DOHH2 (cell line): ENCODE results near the gene GJA4.

ENCODE experiments used
- H3F3A ChIP-seq: fragments of 200-600 bp; sonication (generic), shearing (Covaris generic); 2 replicates; pipeline ENCODE4 v1.6.0; 2016; ENCODE audit warnings: antibody characterized with exemption, mild to moderate bottlenecking; ENCODE audit not compliant: control insufficient read depth, insufficient read depth
- H3K27ac ChIP-seq: fragments of 200-600 bp; sonication (generic); 2 replicates; pipeline ENCODE4 v1.5.1; 2014; ENCODE audit warnings: low read depth, mild to moderate bottlenecking, low read length, moderate library complexity
- H3K27me3 ChIP-seq: fragments of 200-600 bp; sonication (generic); 2 replicates; pipeline ENCODE4 v1.6.1; 2014; ENCODE audit warnings: mild to moderate bottlenecking, low read length, mixed read lengths; ENCODE audit not compliant: control insufficient read depth
- H3K36me3 ChIP-seq: fragments of 200-600 bp; sonication (generic); 2 replicates; pipeline ENCODE4 v1.6.1; 2014; ENCODE audit warnings: mild to moderate bottlenecking, low read length, moderate library complexity, mixed read lengths; ENCODE audit not compliant: control insufficient read depth
- H3K4me1 ChIP-seq: fragments of 200-600 bp; sonication (generic); 2 replicates; pipeline ENCODE4 v1.6.1; 2014; ENCODE audit warnings: mild to moderate bottlenecking, low read length, mixed read lengths; ENCODE audit not compliant: control insufficient read depth
- H3K4me2 ChIP-seq: fragments of 200-600 bp; sonication (generic); 2 replicates; pipeline ENCODE4 v1.6.0; 2014; ENCODE audit warnings: mild to moderate bottlenecking, low read length, moderate library complexity
- H3K4me3 ChIP-seq: fragments of 200-600 bp; sonication (generic); 2 replicates; pipeline ENCODE4 v1.5.1; 2014; ENCODE audit warnings: mild to moderate bottlenecking, low read length, mixed read lengths
- H3K79me2 ChIP-seq: fragments of 200-600 bp; sonication (generic); 2 replicates; pipeline ENCODE4 v1.6.1; 2014; ENCODE audit warnings: mild to moderate bottlenecking, low read length, mixed read lengths; ENCODE audit not compliant: control insufficient read depth
- H3K9me2 ChIP-seq: fragments of 200-600 bp; sonication (generic); replicated peaks from 2 replicates; pipeline ENCODE4 v1.6.1; 2014; ENCODE audit warnings: mild to moderate bottlenecking, low read length, mixed read lengths; ENCODE audit not compliant: control insufficient read depth
- H3K9me3 ChIP-seq: fragments of 200-600 bp; sonication (generic); 2 replicates; pipeline ENCODE4 v1.6.1; 2014; ENCODE audit warnings: antibody characterized with exemption, low read length, mixed read lengths; ENCODE audit not compliant: control insufficient read depth, insufficient read depth
- H4K20me1 ChIP-seq: fragments of 200-600 bp; sonication (generic); 2 replicates; pipeline ENCODE4 v1.6.0; 2014; ENCODE audit warnings: low read depth, mild to moderate bottlenecking, antibody characterized with exemption, low read length, moderate library complexity; ENCODE audit not compliant: control insufficient read depth, insufficient read depth
- CTCF ChIP-seq: fragments of 200-600 bp; sonication (generic); IDR thresholded peaks from one replicate; pipeline ENCODE4 v1.5.1; 2014; ENCODE audit warnings: antibody characterized with exemption, mild to moderate bottlenecking, low read depth, low read length; ENCODE audit not compliant: poor library complexity, severe bottlenecking
- EZH2phosphoT487 ChIP-seq: fragments of 200-600 bp; sonication (generic); IDR thresholded peaks from 2 replicates; pipeline ENCODE4 v1.6.1; 2017; ENCODE audit warnings: borderline replicate concordance, mild to moderate bottlenecking, antibody characterized with exemption, low read length, moderate library complexity, mixed read lengths

Gene GJA4

GRCh38 chr1:34779005-34779404 lies 13.8 kb upstream of the GJA4 start:
- Histone ChIP-seq H3K36me3 (no peaks in the 10 kb centered on the region), H3K9me2 (no peaks in the 10 kb centered on the region), H3K9me3 (no peaks in the 10 kb centered on the region), H3K4me2 (no peak overlapping the region), H3K4me1 (no peaks in the 10 kb centered on the region), H3K27me3 (peaks cover 2% of the 10 kb centered on the region; the same call in 1 of the 2 replicates), H4K20me1 (no peaks in the 10 kb centered on the region), H3K79me2 (no peaks in the 10 kb centered on the region), H3F3A (no peaks in the 10 kb centered on the region), H3K27ac (no peak overlapping the region), H3K4me3 (no peak overlapping the region)
- TF ChIP-seq EZH2phosphoT487 (no peak), CTCF (no peak)

GRCh38 chr1:34779526-34779925 lies 13.3 kb upstream of the GJA4 start:
- no peak overlapping the region for H3K27ac ChIP-seq
- H3K4me2 ChIP-seq, result no peak overlapping the region
- TF ChIP-seq CTCF, result no peak
- TF ChIP-seq EZH2phosphoT487, result no peak
- H4K20me1 ChIP-seq, result no peaks in the 10 kb centered on the region
- no peaks in the 10 kb centered on the region for H3K79me2 ChIP-seq
- no peaks in the 10 kb centered on the region for H3F3A ChIP-seq
- H3K4me3 ChIP-seq, result no peak overlapping the region
- no peaks in the 10 kb centered on the region for H3K9me2 ChIP-seq
- H3K4me1 ChIP-seq, result no peaks in the 10 kb centered on the region
- H3K9me3 ChIP-seq, result no peaks in the 10 kb centered on the region
- peaks cover 2% of the 10 kb centered on the region; the same call in 1 of the 2 replicates for H3K27me3 ChIP-seq
- no peaks in the 10 kb centered on the region for H3K36me3 ChIP-seq

GRCh38 chr1:34779962-34780361 lies 12.8 kb upstream of the GJA4 start:
- H3K9me2 ChIP-seq, result no peaks in the 10 kb centered on the region
- peaks cover 2% of the 10 kb centered on the region; the same call in 1 of the 2 replicates for H3K27me3 ChIP-seq
- no peaks in the 10 kb centered on the region for H3K9me3 ChIP-seq
- no peaks in the 10 kb centered on the region for H3K4me1 ChIP-seq
- no peaks in the 10 kb centered on the region for H4K20me1 ChIP-seq
- no peaks in the 10 kb centered on the region for H3K36me3 ChIP-seq
- no peaks in the 10 kb centered on the region for H3F3A ChIP-seq
- no peaks in the 10 kb centered on the region for H3K79me2 ChIP-seq
- H3K4me3 ChIP-seq, result no peak overlapping the region
- no peak overlapping the region for H3K4me2 ChIP-seq
- no peak overlapping the region for H3K27ac ChIP-seq
- TF ChIP-seq CTCF, result no peak

GRCh38 chr1:34780528-34780927 lies 12.3 kb upstream of the GJA4 start:
- Histone ChIP-seq H3K9me3 (no peaks in the 10 kb centered on the region), H3K27ac (no peak overlapping the region), H4K20me1 (no peaks in the 10 kb centered on the region), H3K36me3 (no peaks in the 10 kb centered on the region), H3K9me2 (no peaks in the 10 kb centered on the region), H3K79me2 (no peaks in the 10 kb centered on the region), H3K4me1 (no peaks in the 10 kb centered on the region), H3K4me3 (no peak overlapping the region), H3F3A (no peaks in the 10 kb centered on the region), H3K27me3 (no peaks in the 10 kb centered on the region; the same call in 1 of the 2 replicates), H3K4me2 (no peak overlapping the region)
- TF ChIP-seq CTCF, result no peak
- TF ChIP-seq EZH2phosphoT487, result no peak
